IMR-90 (cell line): ENCODE results near the gene SH3RF1. TPM values are rescaled to one million over a fixed set of nuclear protein-coding genes. Genes with fewer than 3 reads are reported as not detected.

Experiments
- ATAC-seq: fragments of 200-7000 bp; cut with Tn5 transposase; 2 replicates; pipeline ENCODE4 v1.9.1; 2020; ENCODE audit warnings: low read depth, mild to moderate bottlenecking, moderate library complexity
- BruUV-seq: library from RNA; stranded (reverse); fragments of 400-500 nt; replicated peaks from 2 replicates; lab custom pipeline; 2021; lab: Mats Ljungman, UMichigan
- CTCF ChIA-PET: fragments of 300-600 bp; formaldehyde crosslinking; extraction: SDS; loops from one replicate; lab custom pipeline; 2021; ENCODE audit warnings: antibody characterized with exemption; lab: Yijun Ruan, JAX
- POLR2A ChIA-PET: fragments of 300-600 bp; sonication (Branson Sonifier 250); formaldehyde crosslinking; loops from one replicate; lab custom pipeline; 2022; ENCODE audit warnings: antibody characterized with exemption; ENCODE audit not compliant: unreplicated experiment; lab: Charles Lee
- DNase-seq: peaks from one replicate; pipeline ENCODE4 v3.0.0; 2013
- H2AFZ ChIP-seq: replicated peaks from 2 replicates; pipeline ENCODE3; 2013; ENCODE audit warnings: low read length, mild to moderate bottlenecking; ENCODE audit not compliant: poor library complexity
- H2AK5ac ChIP-seq: 2 replicates; pipeline ENCODE4 v1.6.1; 2013; ENCODE audit warnings: low read depth, low read length, inconsistent platforms
- H2AK9ac ChIP-seq: replicated peaks from 2 replicates; pipeline ENCODE3; 2013; ENCODE audit warnings: mild to moderate bottlenecking, low read depth, low read length, moderate library complexity; ENCODE audit not compliant: poor library complexity
- H2BK120ac ChIP-seq: 2 replicates; pipeline ENCODE4 v1.6.1; 2013; ENCODE audit warnings: low read depth, low read length, inconsistent platforms
- H2BK15ac ChIP-seq: 3 replicates; pipeline ENCODE4 v1.6.1; 2013; ENCODE audit warnings: low read depth, low read length, inconsistent platforms
- H2BK20ac ChIP-seq: 2 replicates; pipeline ENCODE4 v1.6.1; 2013; ENCODE audit warnings: low read depth, mild to moderate bottlenecking, inconsistent platforms, low read length, moderate library complexity
- H2BK5ac ChIP-seq: 2 replicates; pipeline ENCODE4 v1.6.1; 2013; ENCODE audit warnings: mild to moderate bottlenecking, low read depth, low read length, inconsistent platforms; ENCODE audit not compliant: poor library complexity, severe bottlenecking
- H3K14ac ChIP-seq: replicated peaks from 2 replicates; pipeline ENCODE4 v1.6.1; 2013; ENCODE audit warnings: low read depth, low read length, inconsistent platforms
- H3K18ac ChIP-seq: 2 replicates; pipeline ENCODE4 v1.6.1; 2013; ENCODE audit warnings: low read depth, low read length, control low read depth
- H3K23ac ChIP-seq: 2 replicates; pipeline ENCODE4 v1.6.1; 2013; ENCODE audit warnings: low read depth, low read length, inconsistent platforms
- H3K27ac ChIP-seq: 2 replicates; pipeline ENCODE4 v1.5.1; 2013; ENCODE audit warnings: mild to moderate bottlenecking, control low read depth, low read length; ENCODE audit not compliant: insufficient read depth
- H3K27me3 ChIP-seq: 2 replicates; pipeline ENCODE4 v1.6.1; 2013; ENCODE audit warnings: low read length; ENCODE audit not compliant: control insufficient read depth, insufficient read depth
- H3K36me3 ChIP-seq: 2 replicates; pipeline ENCODE4 v1.6.1; 2013; ENCODE audit warnings: low read length, mixed read lengths; ENCODE audit not compliant: control insufficient read depth, insufficient read depth
- H3K4ac ChIP-seq: 2 replicates; pipeline ENCODE4 v1.6.1; 2013; ENCODE audit warnings: low read depth, low read length, inconsistent platforms
- H3K4me1 ChIP-seq: 2 replicates; pipeline ENCODE4 v1.6.1; 2013; ENCODE audit warnings: low read length, mixed read lengths; ENCODE audit not compliant: control insufficient read depth, insufficient read depth
- H3K4me2 ChIP-seq: 2 replicates; pipeline ENCODE4 v1.6.1; 2013; ENCODE audit warnings: low read depth, mild to moderate bottlenecking, control low read depth, low read length, moderate library complexity
- H3K4me3 ChIP-seq: 2 replicates; pipeline ENCODE4 v1.5.1; 2013; ENCODE audit warnings: low read depth, mild to moderate bottlenecking, control low read depth, low read length, moderate library complexity; ENCODE audit not compliant: insufficient read depth
- H3K56ac ChIP-seq: 2 replicates; pipeline ENCODE4 v1.6.1; 2013; ENCODE audit warnings: low read length, inconsistent platforms; ENCODE audit not compliant: insufficient read depth; ENCODE audit errors: extremely low read depth
- H3K79me1 ChIP-seq, 2 experiments: 2 replicates each; pipeline ENCODE4 v1.6.1; 2013; ENCODE audit warnings: low read length in 2 of 2, inconsistent platforms in 1 of 2, low read depth in 1 of 2
- H3K9ac ChIP-seq: 2 replicates; pipeline ENCODE4 v1.6.1; 2013; ENCODE audit warnings: low read depth, low read length, control low read depth
- H3K9me1 ChIP-seq: 2 replicates; pipeline ENCODE4 v1.6.1; 2013; ENCODE audit warnings: low read length, inconsistent platforms; ENCODE audit not compliant: insufficient read depth
- H3K9me3 ChIP-seq: 2 replicates; pipeline ENCODE4 v1.6.1; 2013; ENCODE audit warnings: low read length; ENCODE audit not compliant: control insufficient read depth, insufficient read depth
- H4K20me1 ChIP-seq: 2 replicates; pipeline ENCODE4 v1.6.1; 2013; ENCODE audit warnings: low read length, inconsistent platforms; ENCODE audit not compliant: insufficient read depth
- H4K5ac ChIP-seq: 2 replicates; pipeline ENCODE4 v1.6.1; 2013; ENCODE audit warnings: mild to moderate bottlenecking, low read depth, low read length, control low read depth
- H4K8ac ChIP-seq, 2 experiments: 2 replicates each; pipeline ENCODE4 v1.6.1; 2013; ENCODE audit warnings: low read depth in 2 of 2, low read length in 2 of 2, control low read depth in 1 of 2, inconsistent platforms in 1 of 2
- H4K91ac ChIP-seq: 2 replicates; pipeline ENCODE4 v1.6.1; 2013; ENCODE audit warnings: low read depth, low read length, inconsistent platforms; ENCODE audit not compliant: insufficient read depth
- MAFK ChIP-seq: IDR thresholded peaks from 2 replicates; pipeline ENCODE4 v1.6.1; 2012; ENCODE audit warnings: low read depth, low read length, improper control_type of control experiment
- MXI1 ChIP-seq: IDR thresholded peaks from 2 replicates; pipeline ENCODE4 v1.6.1; 2012; ENCODE audit warnings: low read depth, mild to moderate bottlenecking, low read length, moderate library complexity, borderline replicate concordance
- POLR2A ChIP-seq: IDR thresholded peaks from 2 replicates; pipeline ENCODE4 v1.6.1; 2012; ENCODE audit warnings: mild to moderate bottlenecking, low read depth, low read length
- RAD21 ChIP-seq: IDR thresholded peaks from 2 replicates; pipeline ENCODE4 v1.6.1; 2012; ENCODE audit warnings: low read length, improper control_type of control experiment
- WGBS, 2 experiments: methylation state at CpG; one replicate each; pipeline versions ENCODE4 v1.1.5 to v1.1.7; 2013; ENCODE audit warnings: missing lambda C conversion rate in 2 of 2; ENCODE audit not compliant: insufficient read length in 1 of 2; ENCODE audit errors: extremely low coverage in 2 of 2; 5-methylcytosine and 5-hydroxymethylcytosine counted together
- dilution Hi-C: fragments of 300-500 bp; cut with HindIII; formaldehyde crosslinking; loops from one replicate; pipeline ENCODE4 v1.14.3; 2018; ENCODE audit warnings: low sequenced_read_pairs; ENCODE audit not compliant: unreplicated experiment
- in situ Hi-C: fragments of 300-500 bp; cut with MboI; formaldehyde crosslinking; loops from 3 replicates; pipeline ENCODE4 v1.14.3; 2019; ENCODE audit warnings: low sequenced_read_pairs, inconsistent platforms, mixed read lengths
- intact Hi-C: fragments of 100-400 bp; cut with micrococcal nuclease; formaldehyde crosslinking; loops from 2 replicates; pipeline ENCODE4 v1.10.0; 2022
- polyA plus RNA-seq, 3 experiments: library from polyadenylated mRNA; depleted of rRNA; stranded (reverse); fragments of >200 nt; gene quantifications; 2 replicates each; pipeline ENCODE4 v1.2.3, GENCODE V29; 2012; ENCODE audit warnings: low replicate concordance in 1 of 3
- total RNA-seq: library from RNA; depleted of rRNA; stranded (reverse); fragments of >200 nt; gene quantifications from 2 replicates; pipeline ENCODE4 v1.2.3, GENCODE V29; 2012

SH3RF1 gene
- total and polyA plus RNA-seq, 2 of the 4 experiments (the other 2 are of a cell fraction), result 22.0 to 29.8 TPM

DNA sequence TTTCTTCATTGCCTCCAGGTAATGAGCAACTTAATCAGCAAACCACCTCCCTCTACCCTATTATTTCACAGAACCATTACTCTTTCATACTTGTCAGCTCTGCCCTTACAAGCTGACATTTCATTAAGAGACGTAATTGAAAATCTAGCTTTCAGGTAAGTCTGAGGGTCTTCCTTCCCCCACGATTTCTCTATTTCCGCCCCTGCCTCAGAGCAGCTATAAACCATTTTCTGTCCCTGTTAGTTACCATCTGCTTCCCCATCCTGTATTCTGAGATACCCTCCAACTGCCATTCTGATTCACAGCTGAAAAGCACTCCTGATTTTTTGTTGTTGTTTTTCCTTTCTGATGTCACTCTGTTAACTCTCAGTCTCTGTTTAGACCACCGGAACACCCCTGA, 37.1 kb downstream of the SH3RF1 start:
- H2BK5ac ChIP-seq, result no peak overlapping the region
- peaks cover 57% of the 10 kb centered on the region; the same call in 1 of the 2 replicates for H4K20me1 ChIP-seq
- H4K91ac ChIP-seq, result no peak overlapping the region
- no peak overlapping the region for H4K8ac ChIP-seq
- H2AK9ac ChIP-seq, result no peak overlapping the region
- in situ Hi-C loops, result no loop called here
- no peak overlapping the region for H3K23ac ChIP-seq
- no TSS peak for BruUV-seq
- no peak overlapping the region for H3K4ac ChIP-seq
- POLR2A ChIA-PET, result no interaction called here
- no peak overlapping the region for H3K27ac ChIP-seq
- no peak overlapping the region for H2AK5ac ChIP-seq
- no peaks in the 10 kb centered on the region; the same call in 1 of the 2 replicates for H3K36me3 ChIP-seq
- 92% methylated on average over 2 of the region's 4 CpGs; no CpG with 5 or more reads in 1 of the 2 experiments for WGBS, 2 experiments
- no peaks in the 10 kb centered on the region for H3K9me3 ChIP-seq
- H3K4me3 ChIP-seq, result no peak overlapping the region
- no peak overlapping the region for H3K4me2 ChIP-seq
- dilution Hi-C loops, result no loop called here
- H3K14ac ChIP-seq, result no peak overlapping the region
- H3K27me3 ChIP-seq, result no peaks in the 10 kb centered on the region
- no peak for ATAC-seq
- H2BK15ac ChIP-seq, result no peak overlapping the region
- H2AFZ ChIP-seq, result no peak overlapping the region
- no peak for DNase-seq
- peaks cover 17% of the 10 kb centered on the region for H3K4me1 ChIP-seq
- H3K18ac ChIP-seq, result no peak overlapping the region
- H2BK20ac ChIP-seq, result no peak overlapping the region
- intact Hi-C loops, result no loop called here
- H3K9ac ChIP-seq, result no peak overlapping the region
- H2BK120ac ChIP-seq, result no peak overlapping the region
- no peak overlapping the region for H4K5ac ChIP-seq
- CTCF ChIA-PET, result no interaction called here
- TF ChIP-seq POLR2A, result no peak
- no peak for TF ChIP-seq MXI1
- no peak for TF ChIP-seq RAD21
- no peak for TF ChIP-seq MAFK
- H3K9me1 ChIP-seq, result peaks cover 18% of the 10 kb centered on the region
- H3K79me1 ChIP-seq, result peaks cover 21 to 70% of the 10 kb centered on the region in 2 experiments
- no peak overlapping the region for H3K56ac ChIP-seq
